CD4-positive, alpha-beta T cell treated with Interleukin-6 for 4 hours (primary cell): ENCODE results near the gene IGF2R.

Experiments
- DNase-seq: peaks from one replicate; pipeline ENCODE4 v3.0.0-alpha.2; 2020; ENCODE audit warnings: mixed read lengths

Gene IGF2R

DNA sequence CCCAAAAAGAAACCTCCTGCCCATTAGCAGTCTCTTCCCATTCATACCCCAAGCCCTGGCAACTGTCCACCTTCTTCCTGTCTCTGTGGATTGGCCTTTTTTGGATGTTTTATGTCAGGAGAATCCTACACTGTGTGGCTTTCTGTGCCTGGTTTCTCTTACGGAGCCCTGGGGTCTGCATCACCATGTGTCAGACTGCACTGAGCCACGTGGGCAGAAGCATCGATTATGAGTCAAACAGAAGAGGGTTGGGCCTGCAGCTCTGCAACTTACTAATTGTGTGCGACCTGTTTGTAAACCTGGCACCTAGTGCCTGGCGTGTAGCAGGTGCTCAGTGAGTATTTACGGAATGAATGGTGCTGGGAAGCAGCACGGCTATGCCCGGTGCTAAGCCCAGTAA lies 62.6 kb downstream of the IGF2R start:
- no peak for DNase-seq

DNA sequence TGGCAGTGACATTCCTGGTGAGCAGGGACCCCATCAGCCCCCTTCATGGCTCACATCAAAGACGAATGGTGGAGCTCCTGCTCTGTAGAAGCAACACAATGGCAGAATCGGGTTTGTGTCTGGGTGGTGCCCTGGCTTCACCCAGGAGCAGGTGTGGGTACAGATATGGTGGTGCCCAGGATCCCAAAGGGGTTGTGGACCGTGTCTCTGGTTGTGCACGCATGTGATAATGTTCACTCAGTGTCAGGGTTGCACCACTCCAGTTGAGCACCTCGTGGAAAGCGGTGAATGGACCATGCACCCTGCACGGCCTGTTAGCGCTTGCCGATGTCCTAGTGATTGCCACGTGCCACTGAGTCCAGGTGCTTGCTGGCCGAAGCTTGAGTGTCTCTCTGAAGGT lies 63.0 kb downstream of the IGF2R start:
- DNase-seq, result no peak

GRCh38 chr6:160032538-160032937 lies 63.7 kb downstream of the IGF2R start:
- DNase-seq, result no peak

DNA sequence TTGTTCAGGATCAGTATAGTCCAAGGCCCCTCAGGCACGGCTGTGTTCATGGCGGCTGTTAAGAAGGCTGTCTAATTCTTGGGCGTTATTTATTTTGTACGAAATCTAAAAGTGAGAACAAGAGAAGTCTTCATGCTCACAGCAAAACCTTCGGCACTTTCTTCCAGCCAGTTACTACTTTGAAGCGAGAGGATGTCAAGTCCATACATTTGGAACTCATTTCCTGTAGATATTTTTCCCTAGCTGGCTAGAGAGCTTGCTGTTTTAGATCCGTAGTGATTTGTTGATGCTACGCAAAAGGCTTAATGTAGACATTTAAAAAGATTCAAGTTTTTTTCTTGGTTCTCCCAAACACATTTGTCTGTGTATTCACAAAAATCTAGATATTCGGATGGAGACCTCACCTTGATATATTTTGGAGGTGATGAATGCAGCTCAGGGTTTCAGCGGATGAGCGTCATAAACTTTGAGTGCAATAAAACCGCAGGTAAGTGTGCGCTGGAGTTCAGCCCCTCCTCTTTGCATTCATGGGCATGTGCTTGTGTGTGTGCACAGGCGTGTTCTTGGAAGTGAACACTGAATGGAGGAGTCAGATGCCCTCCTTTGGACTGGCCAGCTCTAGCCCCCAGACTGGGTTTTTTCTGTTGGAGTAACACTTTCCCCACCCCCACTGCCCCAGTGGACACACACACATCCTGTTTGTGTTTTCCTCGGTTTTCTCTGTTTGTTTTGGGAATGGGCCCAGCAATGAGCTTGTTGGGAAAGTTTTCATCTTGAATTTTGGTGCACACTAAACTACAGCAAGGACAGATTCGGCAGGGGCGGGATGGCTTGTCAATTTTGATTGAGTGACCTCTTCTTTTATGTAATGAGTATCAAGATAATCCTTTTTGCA lies 65.4 kb downstream of the IGF2R start:
- DNase-seq, result no peak

GRCh38 chr6:160035241-160035640 lies 66.4 kb downstream of the IGF2R start:
- DNase-seq, result no peak

GRCh38 chr6:160035693-160036330 lies 66.9 kb downstream of the IGF2R start:
- no peak for DNase-seq

- DNase-seq, result no peak
These were observed 67.4 kb downstream of the IGF2R start for GRCh38 chr6:160036331-160036695.

- DNase-seq, result no peak
These were observed 67.9 kb downstream of the IGF2R start for GRCh38 chr6:160036790-160037206.

GRCh38 chr6:160038479-160038878 lies 69.6 kb downstream of the IGF2R start:
- no peak for DNase-seq

DNA sequence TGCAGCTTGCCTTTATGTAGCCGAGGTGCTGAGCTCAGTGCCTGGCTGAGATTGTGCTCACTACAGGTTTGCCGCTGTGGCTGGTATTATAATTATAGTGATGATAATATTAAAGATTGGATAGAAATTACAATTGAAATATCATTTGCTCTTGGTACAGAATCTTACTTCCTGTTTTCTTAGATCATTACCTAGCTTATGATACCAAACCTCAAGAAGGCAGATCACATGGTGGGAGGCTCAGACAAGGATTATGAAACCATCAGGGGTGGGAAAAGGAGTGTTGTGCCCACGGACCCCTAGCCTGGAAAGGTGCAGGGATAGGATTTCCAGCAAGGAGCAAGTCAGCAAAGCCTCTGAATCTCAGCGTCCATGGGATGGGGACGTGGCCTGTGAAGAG lies 70.6 kb downstream of the IGF2R start:
- DNase-seq, result no peak

DNA sequence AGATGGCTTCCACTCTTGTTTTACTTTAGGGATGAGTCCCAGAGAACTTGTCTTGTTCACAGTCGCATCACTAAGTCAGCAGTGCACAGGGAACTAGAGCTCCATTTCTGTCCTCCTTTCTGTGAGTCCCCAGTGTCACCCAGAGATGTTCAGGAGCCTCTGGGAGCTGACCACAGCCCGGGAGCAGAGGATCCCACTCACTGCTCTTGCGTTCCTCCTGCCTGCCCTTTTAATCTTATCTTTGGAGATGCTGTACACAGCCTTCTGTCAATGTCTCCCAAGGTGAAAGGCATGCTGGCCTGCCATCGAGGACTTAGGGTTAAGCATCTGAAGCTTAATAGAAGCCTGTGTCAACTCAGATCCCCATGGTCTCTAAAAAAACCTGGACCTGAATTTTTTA lies 71.2 kb downstream of the IGF2R start:
- DNase-seq, result no peak

- no peak for DNase-seq
These were observed 71.8 kb downstream of the IGF2R start for GRCh38 chr6:160040527-160041264.

DNA sequence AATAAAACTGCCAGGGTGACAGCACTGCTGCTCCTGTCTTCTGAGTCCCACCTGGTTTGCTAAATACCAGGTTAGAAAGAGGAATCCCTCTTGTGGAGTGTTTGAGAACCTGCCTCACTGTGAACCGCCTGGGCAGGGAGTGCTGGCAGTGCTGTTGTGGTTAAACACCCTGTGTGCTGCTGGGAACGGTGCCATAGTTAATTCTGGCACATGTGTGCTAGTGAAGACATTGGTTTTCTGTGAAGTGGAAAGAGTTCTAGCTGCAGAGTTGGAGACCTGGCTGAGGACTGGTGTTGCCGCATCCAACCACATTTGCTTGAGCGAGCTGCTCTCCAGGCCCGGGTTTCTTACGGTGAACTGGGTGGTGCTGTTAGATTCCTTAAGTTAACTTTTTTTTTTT lies 72.7 kb downstream of the IGF2R start:
- DNase-seq, result no peak

DNA sequence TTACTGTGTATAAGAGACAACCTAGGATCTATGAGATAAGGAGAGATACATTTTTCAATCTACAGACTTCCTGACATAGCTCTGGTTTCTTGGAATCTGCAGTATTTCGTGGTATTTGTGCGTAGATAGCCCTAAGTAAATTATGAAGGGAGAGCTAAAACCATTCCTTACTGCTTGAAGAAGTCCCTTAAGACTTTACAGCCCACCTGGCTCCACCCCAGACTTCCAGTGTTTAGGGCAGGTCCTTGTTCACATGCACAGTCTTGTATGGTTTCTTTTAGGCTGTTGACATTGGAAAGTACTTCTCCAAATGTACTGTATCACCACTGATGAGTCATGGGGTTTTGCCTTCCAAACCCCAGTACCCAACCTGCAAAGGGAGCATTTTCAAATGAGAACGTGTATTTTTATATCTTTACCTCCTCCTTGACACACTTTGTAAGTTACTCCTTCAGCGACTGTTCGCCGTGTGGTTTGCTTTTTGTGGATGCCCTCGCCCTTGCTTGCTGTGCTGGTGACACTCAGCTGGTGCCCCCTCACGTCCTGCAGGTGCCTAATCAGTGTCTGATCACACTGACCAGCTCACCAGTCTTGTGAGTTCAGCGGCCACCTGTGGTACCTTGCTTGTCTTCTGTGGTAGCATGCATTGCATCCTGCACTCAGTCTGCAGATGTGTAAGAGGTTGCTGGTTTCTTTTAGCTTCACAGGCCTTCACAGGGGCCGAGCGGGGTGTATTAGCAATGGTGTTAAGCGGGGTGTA lies 73.3 kb downstream of the IGF2R start:
- no peak for DNase-seq

DNA sequence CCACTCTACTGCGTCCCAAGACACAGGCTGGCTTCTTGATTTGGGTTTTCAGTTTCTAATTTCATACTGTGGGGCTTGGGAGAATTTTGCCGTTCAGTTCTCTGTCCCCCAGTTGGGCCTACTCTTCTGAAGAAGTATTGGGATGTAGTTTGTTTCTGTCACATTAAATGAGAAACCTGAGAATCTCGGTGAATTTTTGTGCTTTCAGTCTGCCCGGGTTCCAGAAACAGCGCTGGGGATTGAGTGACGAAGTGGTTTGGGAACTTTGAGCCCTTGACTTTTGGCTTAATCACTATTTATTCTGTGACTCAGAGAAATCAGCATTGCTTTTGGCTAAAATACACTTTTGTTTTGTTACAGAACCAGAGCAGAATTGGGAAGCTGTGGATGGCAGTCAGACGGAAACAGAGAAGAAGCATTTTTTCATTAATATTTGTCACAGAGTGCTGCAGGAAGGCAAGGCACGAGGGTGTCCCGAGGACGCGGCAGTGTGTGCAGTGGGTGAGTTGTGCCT lies 74.0 kb downstream of the IGF2R start:
- DNase-seq, result no peak

DNA sequence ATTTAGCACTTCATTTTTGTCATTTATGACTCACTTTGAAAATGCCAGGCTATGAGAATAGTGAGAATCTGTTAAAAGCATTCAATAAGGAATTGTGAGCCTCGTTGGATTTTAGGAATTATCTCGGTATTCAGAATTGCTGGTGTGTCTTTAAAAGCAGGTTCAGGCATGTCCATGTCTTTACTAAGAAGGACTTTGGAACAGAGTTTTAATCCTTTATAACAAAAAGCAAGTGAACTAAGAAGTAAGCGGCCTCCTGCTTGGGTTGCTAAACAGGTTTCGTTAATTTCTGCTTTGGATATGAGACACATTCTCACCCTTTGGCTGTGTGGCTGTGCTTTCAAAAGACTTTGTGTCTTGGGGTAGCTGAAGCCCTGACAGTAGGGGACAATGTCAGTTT lies 74.9 kb downstream of the IGF2R start:
- DNase-seq, result no peak

- no peak for DNase-seq
These were observed 75.8 kb downstream of the IGF2R start for GRCh38 chr6:160044687-160045086.

DNA sequence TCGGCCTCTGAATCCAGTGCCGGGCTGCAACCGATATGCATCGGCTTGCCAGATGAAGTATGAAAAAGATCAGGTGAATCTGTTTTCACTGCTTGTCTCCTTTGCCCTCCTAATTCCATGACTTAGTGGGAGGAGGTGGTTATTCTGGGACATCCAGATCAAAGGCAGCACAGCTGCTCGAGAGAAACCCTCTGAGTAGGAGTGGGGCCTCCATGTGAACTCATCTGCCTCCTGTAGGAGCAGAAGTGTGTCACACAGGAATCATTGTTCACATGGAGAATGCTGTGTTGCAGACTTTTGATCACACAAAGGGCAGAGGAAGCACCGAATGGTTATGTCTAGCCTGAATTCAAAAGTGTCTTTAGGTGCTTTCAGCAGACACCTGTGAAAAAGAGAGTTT lies 79.6 kb downstream of the IGF2R start:
- no peak for DNase-seq

DNA sequence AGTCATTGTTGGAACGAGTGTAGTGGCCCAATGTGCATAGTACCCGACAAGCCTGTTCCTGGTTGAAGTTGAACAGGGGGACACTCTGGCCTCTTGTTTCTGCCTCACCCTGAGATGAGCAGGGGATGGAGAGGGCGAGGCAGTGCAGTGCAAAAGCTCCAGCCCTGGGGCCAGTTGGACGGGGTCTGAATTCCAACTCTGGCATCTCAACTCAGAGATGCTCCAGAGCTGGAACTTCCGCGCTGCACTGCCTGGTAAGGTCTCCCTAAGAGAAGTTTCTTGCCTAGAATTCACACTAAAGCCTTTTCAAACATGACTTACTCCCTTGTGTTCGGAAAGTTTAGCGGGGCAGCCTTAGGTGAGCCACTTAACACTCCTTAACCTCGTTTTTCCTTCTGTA lies 80.5 kb downstream of the IGF2R start:
- DNase-seq, result no peak

GRCh38 chr6:160050022-160050421 lies 81.1 kb downstream of the IGF2R start:
- DNase-seq, result no peak

DNA sequence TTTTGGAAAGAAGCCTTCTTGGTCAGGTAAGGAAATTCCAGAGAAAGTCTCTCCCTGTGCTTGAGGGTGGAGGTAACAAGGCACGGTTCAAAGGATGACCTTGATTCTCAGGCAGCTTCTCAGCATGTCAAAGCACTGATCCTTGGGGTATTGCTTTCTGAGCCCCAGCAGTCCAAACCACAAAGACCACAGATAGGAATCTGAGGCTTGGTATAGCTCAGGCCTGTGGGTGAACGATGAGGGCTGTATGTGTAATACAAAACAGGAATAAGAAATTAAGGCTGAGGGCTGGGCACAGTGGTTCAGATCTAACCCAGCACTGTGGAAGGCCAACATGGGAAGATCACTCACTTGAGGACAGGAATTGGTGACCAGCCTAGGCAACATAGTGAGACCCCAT lies 82.5 kb downstream of the IGF2R start:
- DNase-seq, result no peak

DNA sequence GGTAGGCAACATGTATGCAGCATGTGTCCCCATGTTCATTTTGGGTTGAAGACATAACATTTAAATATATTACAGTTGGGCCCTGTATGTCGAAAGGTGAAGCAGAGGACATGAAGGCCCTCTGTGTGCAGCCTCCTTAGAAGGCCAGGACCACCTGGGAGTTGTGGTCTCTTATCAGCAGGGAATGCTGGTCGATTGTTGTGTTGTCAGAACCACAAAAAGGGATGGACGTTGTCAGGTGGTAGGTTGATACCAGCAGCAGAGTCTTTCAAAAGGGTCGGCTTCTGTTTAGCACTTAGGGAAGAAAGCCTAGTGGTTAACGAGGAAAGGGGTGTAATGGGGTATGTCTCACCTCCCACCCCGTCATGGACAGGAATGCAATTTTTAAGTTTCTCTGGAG lies 85.4 kb downstream of the IGF2R start:
- no peak for DNase-seq

GRCh38 chr6:160054913-160055312 lies 86.0 kb downstream of the IGF2R start:
- DNase-seq, result no peak
